Neuronal stem cell (in vitro differentiated cells): ENCODE results near the gene KRTAP5-6.
"Not testable (repeated sequence)": the region's sequence is repeated elsewhere in the genome, so short reads cannot be mapped to it uniquely, and the experiment has no call there.

Experiments used
- DNase-seq: peaks from one replicate; pipeline ENCODE4 v3.0.0-alpha.2; 2013; ENCODE audit warnings: low spot score
- H2AFZ ChIP-seq: one replicate; pipeline ENCODE4 v1.6.1; 2013; ENCODE audit warnings: mild to moderate bottlenecking, low read length, inconsistent platforms
- H2AK5ac ChIP-seq: 2 replicates; pipeline ENCODE4 v1.6.1; 2013; ENCODE audit warnings: low read depth, mild to moderate bottlenecking, inconsistent platforms, low read length, moderate library complexity, mixed read lengths
- H2BK120ac ChIP-seq: 2 replicates; pipeline ENCODE4 v1.6.1; 2013; ENCODE audit warnings: low read depth, mild to moderate bottlenecking, inconsistent platforms, low read length, moderate library complexity, mixed read lengths
- H2BK12ac ChIP-seq: one replicate; pipeline ENCODE4 v1.6.1; 2013; ENCODE audit warnings: low read length, inconsistent platforms
- H2BK15ac ChIP-seq: 2 replicates; pipeline ENCODE4 v1.6.1; 2013; ENCODE audit warnings: mild to moderate bottlenecking, low read length, inconsistent platforms, mixed read lengths
- H2BK5ac ChIP-seq: one replicate; pipeline ENCODE4 v1.6.1; 2013; ENCODE audit warnings: inconsistent platforms, mild to moderate bottlenecking, low read length, moderate library complexity
- H3K14ac ChIP-seq: one replicate; pipeline ENCODE4 v1.6.1; 2013; ENCODE audit warnings: low read length, inconsistent platforms
- H3K18ac ChIP-seq: 2 replicates; pipeline ENCODE4 v1.6.1; 2013; ENCODE audit warnings: low read length, inconsistent platforms
- H3K23ac ChIP-seq: 2 replicates; pipeline ENCODE4 v1.6.1; 2013; ENCODE audit warnings: low read depth, mild to moderate bottlenecking, mixed read lengths, low read length, inconsistent platforms; ENCODE audit not compliant: poor library complexity
- H3K27ac ChIP-seq: replicated peaks from 3 replicates; pipeline ENCODE4 v1.5.1; 2013; ENCODE audit warnings: low read length, inconsistent platforms
- H3K27me3 ChIP-seq, 3 experiments: 2 replicates each; pipeline ENCODE4 v1.6.1; 2013; ENCODE audit warnings: low read length in 3 of 3, mild to moderate bottlenecking in 2 of 3, inconsistent platforms in 1 of 3, low read depth in 1 of 3, mixed read lengths in 1 of 3, moderate library complexity in 1 of 3; ENCODE audit not compliant: control insufficient read depth in 3 of 3, insufficient read depth in 3 of 3
- H3K36me3 ChIP-seq, 2 donors: replicated peaks in 1 of 2; 2 replicates each; pipeline ENCODE4 v1.6.1; 2013; ENCODE audit warnings: low read length in 2 of 2; ENCODE audit not compliant: control insufficient read depth in 2 of 2, insufficient read depth in 2 of 2
- H3K4ac ChIP-seq: 2 replicates; pipeline ENCODE4 v1.6.1; 2013; ENCODE audit warnings: inconsistent platforms, mild to moderate bottlenecking, low read length, moderate library complexity
- H3K4me1 ChIP-seq, 2 donors: 1 replicate in 1 of 2; 2 replicates in 1 of 2; pipeline ENCODE4 v1.6.1; 2013; ENCODE audit warnings: low read length in 2 of 2, low read depth in 1 of 2; ENCODE audit not compliant: control insufficient read depth in 2 of 2, insufficient read depth in 1 of 2
- H3K4me2 ChIP-seq: one replicate; pipeline ENCODE4 v1.6.1; 2013; ENCODE audit warnings: mild to moderate bottlenecking, low read length, inconsistent platforms; ENCODE audit not compliant: insufficient read depth, poor library complexity, severe bottlenecking
- H3K4me3 ChIP-seq, 2 donors: 2 replicates each; pipeline ENCODE4 v1.5.1; 2013; ENCODE audit warnings: low read length in 2 of 2, mild to moderate bottlenecking in 2 of 2, inconsistent platforms in 1 of 2, moderate library complexity in 1 of 2
- H3K79me1 ChIP-seq: one replicate; pipeline ENCODE4 v1.6.1; 2013; ENCODE audit warnings: low read depth, mild to moderate bottlenecking, inconsistent platforms, low read length, moderate library complexity
- H3K9ac ChIP-seq: one replicate; pipeline ENCODE4 v1.6.1; 2013; ENCODE audit warnings: mild to moderate bottlenecking, low read depth, low read length, inconsistent platforms; ENCODE audit not compliant: poor library complexity
- H3K9me3 ChIP-seq, 2 donors: replicated peaks in 1 of 2; 2 replicates each; pipeline versions ENCODE3 to v1.6.1; 2013; ENCODE audit warnings: low read length in 2 of 2, mild to moderate bottlenecking in 2 of 2, inconsistent platforms in 1 of 2, low read depth in 1 of 2, mixed read lengths in 1 of 2, moderate library complexity in 1 of 2; ENCODE audit not compliant: control insufficient read depth in 2 of 2, insufficient read depth in 1 of 2
- H4K8ac ChIP-seq: one replicate; pipeline ENCODE4 v1.6.1; 2013; ENCODE audit warnings: low read depth, mild to moderate bottlenecking, inconsistent platforms, low read length, moderate library complexity
- H4K91ac ChIP-seq: one replicate; pipeline ENCODE4 v1.6.1; 2013; ENCODE audit warnings: low read length, low read depth, mild to moderate bottlenecking, inconsistent platforms; ENCODE audit not compliant: poor library complexity
- WGBS, 2 donors: extraction: QIAGEN DNeasy Blood & Tissue Kit; methylation state at CpG; one replicate each; pipeline ENCODE4 v1.1.7; 2013; ENCODE audit warnings: missing lambda C conversion rate in 2 of 2, mixed read lengths in 1 of 2; ENCODE audit not compliant: insufficient read length in 2 of 2, insufficient replicate concordance in 1 of 2; ENCODE audit errors: extremely low coverage in 2 of 2; 5-methylcytosine and 5-hydroxymethylcytosine counted together

KRTAP5-6 gene

DNA sequence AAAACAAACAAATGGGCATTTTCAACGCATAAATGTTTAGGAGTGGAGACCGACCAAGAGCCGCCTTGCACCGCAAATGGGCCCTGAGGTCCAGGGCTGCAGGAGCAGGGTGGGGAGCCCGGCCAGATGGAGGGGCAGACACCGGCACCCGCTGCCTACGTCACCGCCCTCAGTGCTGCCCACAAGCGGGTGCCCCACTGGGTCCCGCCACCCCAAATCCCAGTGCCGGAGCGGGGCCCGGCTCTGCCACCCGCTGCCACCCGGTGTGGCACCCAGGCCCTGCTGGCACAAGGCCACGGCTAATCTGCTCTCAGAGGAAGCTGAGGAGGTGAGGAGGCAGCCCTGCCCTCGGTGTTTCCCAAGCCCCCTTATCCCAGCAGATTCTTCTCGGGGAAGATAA, 13.8 kb upstream of the KRTAP5-6 start:
- not testable (repeated sequence) for H2AFZ ChIP-seq, H3K4me1 ChIP-seq, H3K9ac ChIP-seq, H3K9me3 ChIP-seq, H3K36me3 ChIP-seq, H2BK5ac ChIP-seq, H2BK15ac ChIP-seq, H3K14ac ChIP-seq, H3K23ac ChIP-seq, H2AK5ac ChIP-seq, H3K4me3 ChIP-seq, H3K18ac ChIP-seq, H2BK12ac ChIP-seq, H3K4ac ChIP-seq, H3K27me3 ChIP-seq, H3K4me2 ChIP-seq, DNase-seq, H4K91ac ChIP-seq, H4K8ac ChIP-seq, H2BK120ac ChIP-seq, H3K79me1 ChIP-seq
- WGBS, 2 donors: no CpG with 5 or more reads among the region's 19 CpGs
- peak overlapping the region; percentile 66 for H3K27ac ChIP-seq

DNA sequence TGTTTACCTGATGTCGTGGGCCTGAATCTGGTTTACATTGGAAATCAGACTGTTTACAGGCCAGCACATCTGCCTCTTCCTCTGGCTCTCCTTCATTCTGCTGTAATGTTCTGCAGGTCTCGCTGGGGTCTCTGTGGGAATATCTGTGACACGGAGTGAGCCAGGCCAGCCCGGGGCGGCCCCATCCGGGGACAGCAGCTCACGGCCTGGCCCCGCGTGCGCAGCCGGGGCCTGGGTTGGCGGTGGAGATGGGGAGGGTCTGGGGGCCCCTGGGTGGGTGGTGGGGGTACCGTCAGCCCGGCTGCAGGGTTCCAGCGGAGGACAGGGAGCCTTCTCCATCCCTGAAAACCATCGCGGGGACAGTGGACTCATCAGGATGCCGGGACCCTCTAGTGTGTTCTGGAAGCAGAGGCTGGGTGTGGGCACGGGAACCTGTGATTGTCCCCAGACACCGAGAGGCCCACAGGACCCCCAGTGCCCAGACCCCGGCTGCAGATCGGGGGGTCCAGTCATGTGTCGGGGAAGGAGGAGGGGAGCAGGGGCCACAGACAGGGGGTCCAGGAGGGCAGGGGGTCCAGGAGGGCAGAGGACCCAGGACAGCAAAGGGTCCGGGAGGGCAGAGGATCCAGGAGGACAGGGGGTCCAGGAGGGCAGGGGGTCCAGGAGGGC, 13.0 kb upstream of the KRTAP5-6 start:
- H3K9ac ChIP-seq, H3K4me3 ChIP-seq, H3K27ac ChIP-seq, H3K36me3 ChIP-seq, H3K4me2 ChIP-seq, DNase-seq, H4K91ac ChIP-seq, H4K8ac ChIP-seq, H3K14ac ChIP-seq, H3K9me3 ChIP-seq, H3K79me1 ChIP-seq, H2AFZ ChIP-seq, H2BK5ac ChIP-seq, H3K27me3 ChIP-seq, H2AK5ac ChIP-seq, H2BK120ac ChIP-seq, H2BK15ac ChIP-seq, H3K4me1 ChIP-seq, H2BK12ac ChIP-seq, H3K23ac ChIP-seq, H3K4ac ChIP-seq: not testable (repeated sequence)
- WGBS, 2 donors: no CpG with 5 or more reads among the region's 24 CpGs
- peak overlapping the region; percentile 91 for H3K18ac ChIP-seq

DNA sequence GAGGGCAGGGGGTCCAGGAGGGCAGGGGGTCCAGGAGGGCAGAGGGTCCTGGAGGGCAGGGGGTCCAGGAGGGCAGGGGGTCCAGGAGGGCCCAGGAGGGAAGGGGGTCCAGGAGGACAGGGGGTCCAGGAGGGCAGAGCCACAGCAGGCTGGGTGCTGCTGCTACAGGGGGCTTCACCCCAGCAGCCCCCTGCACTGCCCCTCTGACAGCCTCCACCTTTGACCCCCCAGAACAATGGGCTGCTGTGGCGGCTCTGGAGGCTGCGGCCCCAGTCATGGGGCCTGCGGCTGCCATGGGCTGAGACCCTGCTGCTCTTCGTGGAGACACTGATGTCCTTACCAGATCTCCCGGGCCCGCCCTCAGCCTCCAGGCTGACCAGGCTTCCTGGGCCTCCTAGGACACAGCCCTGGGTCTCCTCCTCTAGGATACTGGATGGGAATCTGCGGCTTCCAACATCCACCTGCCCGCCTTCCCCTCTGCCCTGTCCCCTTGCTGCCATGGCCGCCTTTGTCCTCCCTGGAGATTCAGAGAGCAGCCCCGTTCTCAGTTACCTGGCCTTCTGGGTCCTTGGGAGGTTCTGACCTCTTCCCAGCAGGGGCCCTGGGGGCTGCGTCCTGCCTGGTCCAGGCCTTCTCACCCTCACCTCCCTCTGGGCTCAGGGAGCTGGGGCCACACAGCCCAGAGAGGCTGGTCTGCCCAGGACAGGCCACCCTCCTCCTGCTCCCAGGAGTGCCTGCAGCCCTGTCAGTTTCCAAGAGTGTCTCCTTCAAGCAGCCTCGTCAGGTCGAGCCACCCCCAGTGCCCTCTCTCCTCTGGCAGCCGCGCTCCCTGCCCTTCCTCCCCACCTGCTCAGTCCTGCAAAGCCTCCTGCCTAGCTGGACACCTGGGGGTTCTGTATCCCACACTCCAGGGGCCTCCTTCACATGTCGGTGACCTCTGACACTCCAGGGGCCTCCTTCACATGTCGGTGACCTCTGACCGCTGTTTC, 11.8 kb upstream of the KRTAP5-6 start:
- H3K18ac ChIP-seq: peak overlapping the region; percentile 100
- H3K9me3 ChIP-seq, H3K4me3 ChIP-seq, H3K27ac ChIP-seq, H3K9ac ChIP-seq, H3K4me1 ChIP-seq, H3K79me1 ChIP-seq, DNase-seq, H2AFZ ChIP-seq, H3K36me3 ChIP-seq, H3K4me2 ChIP-seq: not testable (repeated sequence)
- peaks cover 0 to 16% (median 0%) of the 10 kb centered on the region in 3 experiments for H3K27me3 ChIP-seq
- H2BK15ac ChIP-seq: peak overlapping the region; percentile 99
- H4K8ac ChIP-seq: peak overlapping the region; percentile 99
- H2BK12ac ChIP-seq: peak overlapping the region; percentile 97
- H3K23ac ChIP-seq: peak overlapping the region; percentile 46
- no CpG with 5 or more reads among the region's 18 CpGs for WGBS, 2 donors
- peak overlapping the region; percentile 77 for H3K14ac ChIP-seq
- H2BK120ac ChIP-seq: peak overlapping the region; percentile 98
- peak overlapping the region; percentile 95 for H2BK5ac ChIP-seq
- H4K91ac ChIP-seq: peak overlapping the region; percentile 89
- H3K4ac ChIP-seq: peak overlapping the region; percentile 100
- H2AK5ac ChIP-seq: peak overlapping the region; percentile 100

DNA sequence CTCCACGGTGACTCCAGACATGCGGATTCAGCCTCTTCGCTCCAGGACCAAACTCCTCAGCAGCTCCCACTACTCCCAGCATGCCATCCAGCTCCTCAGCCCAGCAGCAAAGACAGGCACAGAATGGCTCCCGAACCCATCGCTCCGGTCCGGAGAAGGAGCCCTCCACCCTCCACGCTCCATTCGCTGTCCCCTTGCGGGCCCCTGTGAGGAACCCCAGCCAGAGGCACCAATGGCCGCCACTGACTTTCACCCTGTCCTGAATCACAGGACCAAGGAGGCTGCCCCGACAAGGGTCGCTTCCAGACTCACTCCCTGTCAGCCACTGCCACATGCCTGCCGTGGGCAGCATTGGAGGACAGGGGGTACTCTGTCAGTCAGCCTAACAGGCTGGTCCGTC, 10.8 kb upstream of the KRTAP5-6 start:
- not testable (repeated sequence) for H3K9me3 ChIP-seq, H3K79me1 ChIP-seq, H3K4me1 ChIP-seq, H2AFZ ChIP-seq, DNase-seq, H3K9ac ChIP-seq, H3K27ac ChIP-seq, H3K14ac ChIP-seq, H2BK120ac ChIP-seq, H2BK5ac ChIP-seq, H2BK12ac ChIP-seq, H3K23ac ChIP-seq, H3K4me2 ChIP-seq, H4K91ac ChIP-seq, H3K36me3 ChIP-seq, H3K4ac ChIP-seq, H3K4me3 ChIP-seq, H4K8ac ChIP-seq
- Histone ChIP-seq H2AK5ac (peak overlapping the region; percentile 47), H2BK15ac (peak overlapping the region; percentile 45), H3K18ac (peak overlapping the region; percentile 6), H3K27me3 (peaks cover 0 to 26% (median 0%) of the 10 kb centered on the region in 3 experiments)
- no CpG with 5 or more reads among the region's 15 CpGs for WGBS, 2 donors
